Activated CD4-positive, alpha-beta T cell treated with anti-CD3 and anti-CD28 coated beads for 24 hours (primary cell): ENCODE data around the gene ROGDI.

ENCODE experiments used
- DNase-seq, 2 donors: peaks; one replicate each; pipeline ENCODE4 v3.0.0-alpha.2; 2020; ENCODE audit warnings: low read depth in 2 of 2

ROGDI gene

DNA sequence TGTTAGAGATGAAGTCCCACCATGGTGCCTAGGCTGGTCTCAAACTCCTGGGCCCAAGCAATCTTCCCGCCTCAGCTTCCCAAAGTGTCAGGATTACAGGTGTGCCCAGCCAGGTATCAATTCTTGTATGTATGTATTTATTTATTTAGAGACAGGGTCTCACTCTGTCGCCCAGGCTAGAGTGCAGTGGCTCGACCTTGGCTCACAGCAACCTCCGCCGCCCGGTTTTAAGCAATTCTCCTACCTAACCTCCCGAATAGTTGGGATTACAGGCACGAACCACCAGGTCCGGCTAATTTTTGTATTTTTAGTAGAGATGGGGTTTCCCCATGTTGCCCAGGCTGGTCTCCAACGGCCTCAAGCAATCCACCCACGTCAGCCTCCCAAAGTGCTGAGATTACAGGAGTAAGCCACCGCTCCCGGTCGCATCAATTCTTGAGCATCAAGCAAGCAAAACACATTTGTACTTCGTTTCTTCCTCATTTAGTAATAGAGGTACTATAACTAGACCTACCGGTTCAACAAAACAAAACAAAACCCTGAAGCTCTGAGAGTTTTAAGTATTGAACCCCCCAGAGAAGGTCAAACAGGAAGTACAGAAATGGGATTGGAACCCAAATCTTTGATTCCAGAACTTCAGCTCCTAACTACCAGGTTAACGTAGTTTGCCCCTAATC is 34.4 kb downstream of the ROGDI start:
- DNase-seq, result no peak

- DNase-seq, result peak; percentile 96 to 99
Measured at GRCh38 chr16:4766875-4767628, 35.4 kb downstream of the ROGDI start, which contains the start of gene ZNF500. TSS of gene ZNF500 (minus strand) at chr16:4767162. CDS start at chr16:4765978, 1,184 bp downstream.

- no peak for DNase-seq
Measured at GRCh38 chr16:4765511-4766474, 36.6 kb downstream of the ROGDI start.

- no peak for DNase-seq
Measured at GRCh38 chr16:4763791-4764190, 38.6 kb downstream of the ROGDI start.

- DNase-seq, result no peak
Measured at GRCh38 chr16:4762205-4762604, 40.2 kb downstream of the ROGDI start.

DNA sequence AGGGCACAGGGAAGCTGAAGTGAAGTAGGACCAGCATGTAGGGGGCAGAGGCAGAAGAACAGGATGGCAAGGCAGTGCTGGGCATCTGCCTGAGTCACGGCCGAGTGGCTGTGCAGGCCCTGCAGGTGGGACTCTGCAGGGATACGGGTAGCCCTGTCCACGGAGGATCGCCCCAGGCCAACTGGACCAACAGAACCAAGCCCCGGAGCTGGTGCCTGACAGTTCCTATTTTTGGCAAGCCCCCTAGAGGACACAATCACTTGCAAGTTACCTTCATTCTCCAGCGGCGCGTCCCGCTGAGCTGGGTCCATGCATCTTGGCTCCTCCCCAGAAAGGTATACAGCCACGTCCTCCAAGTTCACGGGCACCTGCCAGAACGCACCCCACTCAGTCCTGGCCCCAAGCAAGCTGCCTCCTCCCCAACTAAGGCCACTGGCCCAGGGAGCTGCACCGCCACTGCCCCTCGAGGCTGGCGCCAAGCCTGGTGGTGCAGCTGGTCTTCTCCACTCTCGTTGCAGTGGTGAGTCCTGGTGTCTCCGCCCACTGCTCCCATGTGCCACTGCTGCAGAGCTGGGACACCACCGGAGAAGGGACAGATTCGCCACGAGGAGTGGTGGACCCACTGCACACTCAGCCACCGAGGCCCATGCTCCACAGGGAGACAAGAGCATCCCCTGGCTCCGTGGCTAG is 42.1 kb downstream of the ROGDI start:
- DNase-seq, result no peak

DNA sequence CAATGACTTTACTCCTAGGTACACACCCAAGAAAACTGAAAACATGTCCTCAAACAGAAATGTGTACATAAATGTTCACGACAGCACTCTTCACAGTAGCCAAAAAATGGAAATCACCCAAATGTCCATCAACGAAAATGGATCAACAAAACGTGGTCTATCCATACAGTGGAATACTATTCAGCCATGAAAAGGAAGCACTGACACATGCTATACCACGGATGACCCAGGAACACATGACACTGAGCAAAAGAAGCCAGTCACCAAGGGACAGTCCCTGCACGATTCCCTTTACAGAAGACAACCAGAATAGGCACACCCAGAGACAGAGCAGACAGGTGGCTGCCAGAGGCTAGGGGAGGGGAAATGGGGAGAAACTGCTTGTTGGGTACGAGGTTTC is 46.7 kb downstream of the ROGDI start:
- DNase-seq, result no peak

DNA sequence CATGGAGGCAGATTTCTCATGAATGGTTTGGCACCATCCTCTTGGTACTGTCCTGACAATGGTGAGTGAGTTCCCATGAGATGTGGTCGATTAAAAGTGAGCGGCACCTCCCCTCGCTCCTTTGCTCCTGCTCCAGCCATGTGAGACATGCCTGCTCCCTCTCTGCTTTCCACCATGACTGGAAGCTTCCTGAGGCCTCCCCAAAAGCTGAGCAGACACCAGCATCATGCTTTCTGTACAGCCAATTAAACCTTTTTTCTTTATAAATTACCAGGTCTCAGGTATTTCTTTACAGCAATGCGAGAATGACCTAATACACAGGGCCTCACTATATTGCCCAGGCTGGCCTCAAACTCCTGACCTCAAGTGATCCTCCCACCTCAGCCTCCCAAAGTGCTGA is 47.6 kb downstream of the ROGDI start:
- no peak for DNase-seq

GRCh38 chr16:4753227-4753626 is 49.2 kb downstream of the ROGDI start:
- DNase-seq, result no peak

DNA sequence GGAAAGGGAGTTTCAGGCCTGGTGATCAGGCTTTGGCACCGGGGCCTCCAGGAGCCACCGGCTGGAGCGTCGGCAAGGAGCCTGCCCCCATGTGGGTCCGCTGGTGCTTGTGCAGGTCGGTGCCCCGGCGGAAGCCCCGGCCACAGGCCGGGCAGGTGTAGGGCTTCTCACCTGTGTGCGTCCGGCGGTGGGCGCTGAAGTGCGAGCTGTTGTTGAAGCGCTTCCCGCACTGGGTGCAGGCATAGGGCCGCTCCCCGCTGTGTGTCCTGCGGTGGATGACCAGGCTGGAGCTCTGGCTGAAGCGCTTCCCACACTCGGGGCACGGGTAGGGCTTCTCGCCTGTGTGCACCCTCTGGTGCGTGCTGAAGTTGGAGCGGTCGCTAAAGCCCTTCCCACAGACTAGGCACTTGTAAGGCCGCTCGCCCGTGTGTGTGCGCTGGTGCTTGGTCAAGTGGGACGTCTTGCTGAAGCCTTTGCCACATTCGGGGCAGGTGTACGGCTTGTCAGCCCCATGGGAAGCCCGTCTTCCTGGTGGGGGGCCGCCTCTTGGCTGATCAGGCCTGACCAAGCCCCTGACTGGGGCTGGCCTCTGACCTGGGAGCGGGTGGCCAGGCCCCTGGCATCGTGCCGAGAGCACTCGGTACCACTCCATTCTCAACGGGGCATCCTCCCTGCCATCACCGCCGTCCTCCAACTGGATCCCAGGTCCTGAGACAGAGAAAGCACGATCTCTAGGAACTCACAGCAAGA is 49.9 kb downstream of the ROGDI start:
- DNase-seq, result no peak

DNA sequence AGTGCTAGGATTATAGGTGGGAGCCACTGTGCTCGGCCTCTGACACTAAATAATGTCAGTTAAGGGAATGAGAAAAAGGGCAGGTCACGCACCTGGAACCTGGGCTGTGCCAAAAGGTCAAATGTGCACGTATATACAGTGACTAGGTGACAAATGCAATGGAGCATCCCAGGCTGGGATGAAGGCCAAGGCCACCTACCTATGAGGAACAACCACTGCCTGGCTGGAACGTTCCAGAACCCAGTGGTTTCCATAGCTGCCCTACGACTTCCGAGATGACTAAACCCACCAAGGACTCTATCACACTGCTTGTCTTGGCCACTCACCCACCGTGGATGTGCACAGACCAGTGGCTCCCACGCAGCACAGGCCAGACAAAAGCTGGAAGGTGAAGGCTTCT is 51.5 kb downstream of the ROGDI start:
- DNase-seq, result no peak

- no peak for DNase-seq
Measured at GRCh38 chr16:4749700-4750257, 52.7 kb downstream of the ROGDI start.

DNA sequence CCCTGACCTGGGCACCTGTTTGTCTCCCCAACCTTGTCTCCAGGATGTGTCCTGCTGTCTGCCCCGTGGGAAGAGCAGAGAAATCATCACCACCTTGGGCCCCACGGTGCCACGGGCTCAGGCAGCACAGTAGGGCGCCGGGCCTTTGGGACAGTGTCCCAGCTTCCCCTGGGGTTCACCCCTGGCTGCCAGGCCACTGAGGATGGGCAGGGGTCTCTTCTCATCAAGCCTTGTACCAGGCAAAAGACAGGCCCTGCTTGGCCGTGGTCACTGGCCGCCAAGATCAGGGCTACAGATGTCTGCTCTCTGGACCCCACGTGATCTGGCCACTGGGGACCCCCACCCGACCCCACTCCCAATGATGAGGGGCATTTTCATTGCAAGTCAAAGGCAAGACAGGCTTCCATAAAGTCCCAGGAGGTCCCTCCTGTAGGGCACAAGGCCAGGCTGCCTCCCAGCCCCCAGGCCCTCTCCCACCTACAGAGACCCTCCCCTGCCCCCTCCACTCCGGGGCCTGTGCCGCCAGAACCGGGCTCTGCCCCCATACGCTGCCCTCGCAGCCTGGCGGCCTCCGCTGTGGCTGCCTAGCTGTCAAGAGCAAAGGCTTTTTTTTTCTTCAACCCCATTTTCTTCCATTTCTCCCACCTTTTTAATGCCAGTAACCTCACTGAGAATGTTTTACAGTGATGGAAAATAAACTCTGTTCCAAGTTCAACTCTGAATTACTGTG is 53.6 kb downstream of the ROGDI start:
- no peak for DNase-seq

- DNase-seq, result no peak
Measured at GRCh38 chr16:4747906-4748681, 54.3 kb downstream of the ROGDI start.

- DNase-seq, result no peak
Measured at GRCh38 chr16:4746991-4747574, 55.4 kb downstream of the ROGDI start.
